BLaER1 (cell line): ENCODE results near the gene ITGA8.
A peak's percentile ranks its signal among the peaks of the same experiment; 100 is the strongest.
"Not testable (repeated sequence)": the region's sequence is repeated elsewhere in the genome, so short reads cannot be mapped to it uniquely, and the experiment has no call there.

Experiments
- H3K27ac ChIP-seq: shearing (Covaris generic); formaldehyde crosslinking; 2 replicates; pipeline ENCODE4 v1.8.1; 2022
- H3K27me3 ChIP-seq: shearing (Covaris generic); formaldehyde crosslinking; 2 replicates; pipeline ENCODE4 v1.8.1; 2022
- H3K36me3 ChIP-seq: shearing (Covaris generic); formaldehyde crosslinking; 2 replicates; pipeline ENCODE4 v1.8.1; 2022
- H3K4me1 ChIP-seq: shearing (Covaris generic); formaldehyde crosslinking; 2 replicates; pipeline ENCODE4 v1.8.1; 2022
- H3K4me2 ChIP-seq: shearing (Covaris generic); formaldehyde crosslinking; 2 replicates; pipeline ENCODE4 v1.8.1; 2022
- H3K4me3 ChIP-seq: shearing (Covaris generic); formaldehyde crosslinking; 2 replicates; pipeline ENCODE4 v1.8.1; 2022
- H3K9ac ChIP-seq: shearing (Covaris generic); formaldehyde crosslinking; 2 replicates; pipeline ENCODE4 v1.8.1; 2022
- H3K9me3 ChIP-seq: shearing (Covaris generic); formaldehyde crosslinking; 2 replicates; pipeline ENCODE4 v1.8.1; 2022
- H4K20me1 ChIP-seq: shearing (Covaris generic); formaldehyde crosslinking; 2 replicates; pipeline ENCODE4 v1.8.1; 2022
- Cebpa-rat ChIP-seq: shearing (Covaris generic); IDR thresholded peaks from 2 replicates; pipeline ENCODE4 v1.8.1; 2022

ITGA8 gene

DNA sequence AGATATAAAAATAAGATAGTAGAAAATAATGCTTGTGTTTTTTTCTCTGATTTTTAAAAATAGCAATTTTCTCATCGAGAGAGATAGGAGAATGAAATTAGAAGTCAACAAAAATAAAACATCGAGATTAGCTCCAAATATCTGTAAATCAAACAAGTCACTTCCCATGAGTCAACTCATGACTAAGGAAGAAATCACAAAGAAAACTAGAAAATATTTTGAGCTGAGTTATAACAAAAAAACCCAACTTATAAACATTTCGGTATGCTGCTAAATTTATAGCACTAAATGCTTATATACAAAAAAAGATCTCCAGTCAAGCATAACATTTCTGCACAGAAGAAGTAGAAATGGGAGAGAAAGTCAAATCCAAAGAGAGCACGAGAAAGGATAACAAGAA is 140.1 kb downstream of the ITGA8 start:
- H3K27me3 ChIP-seq, result no peaks in the 10 kb centered on the region
- peak overlapping the region; percentile 48 for H3K4me2 ChIP-seq
- H3K27ac ChIP-seq, result no peak overlapping the region
- no peak overlapping the region for H3K4me3 ChIP-seq
- peaks cover 82% of the 10 kb centered on the region for H3K36me3 ChIP-seq
- peaks cover 41% of the 10 kb centered on the region for H3K9me3 ChIP-seq
- TF ChIP-seq Cebpa-rat, result no peak
- no peak overlapping the region for H3K9ac ChIP-seq
- H4K20me1 ChIP-seq, result no peaks in the 10 kb centered on the region
- H3K4me1 ChIP-seq, result peaks cover 14% of the 10 kb centered on the region

DNA sequence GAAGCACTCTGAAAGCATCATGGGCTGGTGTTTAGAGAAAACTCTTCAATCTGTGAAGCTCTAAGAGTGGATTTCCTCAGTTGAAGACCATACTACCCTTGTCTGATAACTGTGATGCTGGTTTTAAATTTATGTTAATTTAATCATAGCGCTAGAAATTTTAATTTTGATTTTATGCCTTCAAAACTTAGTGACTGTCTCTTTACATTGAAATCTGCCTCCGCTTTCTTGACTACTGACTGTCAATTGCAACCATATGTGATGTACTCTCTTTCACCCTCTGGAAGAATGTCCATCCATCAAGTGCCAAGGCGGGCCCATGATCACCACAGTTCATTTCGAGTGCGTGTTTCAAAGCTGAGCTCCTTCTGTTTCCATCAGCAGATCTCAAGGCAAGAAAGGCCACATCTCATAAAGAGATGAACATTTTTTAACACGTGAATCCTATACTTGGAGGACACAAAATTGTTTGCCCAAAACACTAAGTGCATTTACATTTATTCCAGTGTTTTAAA is 147.1 kb downstream of the ITGA8 start:
- Histone ChIP-seq H3K27me3 (no peaks in the 10 kb centered on the region), H3K4me3 (no peak overlapping the region), H4K20me1 (no peaks in the 10 kb centered on the region), H3K36me3 (peaks cover 85% of the 10 kb centered on the region), H3K9me3 (peaks cover 11% of the 10 kb centered on the region; the same call in 1 of the 2 replicates), H3K4me1 (peaks cover 53% of the 10 kb centered on the region), H3K4me2 (peak overlapping the region; percentile 40), H3K9ac (no peak overlapping the region), H3K27ac (peak overlapping the region; percentile 4; the same call in 1 of the 2 replicates)
- TF ChIP-seq Cebpa-rat, result no peak

DNA sequence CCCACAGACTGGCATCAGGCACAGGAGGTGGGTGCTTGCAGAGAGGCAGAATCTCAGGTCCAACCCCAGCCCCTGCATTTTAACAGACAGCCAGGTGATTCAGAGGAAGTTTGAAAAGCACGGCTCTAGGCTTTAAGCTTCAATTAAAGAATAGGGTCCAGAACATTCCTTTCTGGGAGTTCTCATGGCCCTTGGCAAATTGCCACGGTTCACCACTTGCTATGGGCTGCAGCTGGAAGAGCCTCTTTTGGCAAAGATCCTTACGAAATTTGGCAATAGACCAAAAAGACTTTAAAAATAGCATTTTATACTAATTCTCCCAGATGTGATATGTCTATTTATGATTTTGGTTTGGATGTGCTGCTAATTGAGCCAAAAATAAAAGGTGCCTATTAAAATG is 148.1 kb downstream of the ITGA8 start:
- no peak for TF ChIP-seq Cebpa-rat
- Histone ChIP-seq H3K4me2 (peak overlapping the region; percentile 40), H3K9me3 (peaks cover 11% of the 10 kb centered on the region; the same call in 1 of the 2 replicates), H3K36me3 (peaks cover 75% of the 10 kb centered on the region), H3K4me3 (no peak overlapping the region), H4K20me1 (no peaks in the 10 kb centered on the region), H3K27ac (peak overlapping the region; percentile 7; the same call in 1 of the 2 replicates), H3K4me1 (peaks cover 62% of the 10 kb centered on the region), H3K27me3 (no peaks in the 10 kb centered on the region), H3K9ac (no peak overlapping the region)

DNA sequence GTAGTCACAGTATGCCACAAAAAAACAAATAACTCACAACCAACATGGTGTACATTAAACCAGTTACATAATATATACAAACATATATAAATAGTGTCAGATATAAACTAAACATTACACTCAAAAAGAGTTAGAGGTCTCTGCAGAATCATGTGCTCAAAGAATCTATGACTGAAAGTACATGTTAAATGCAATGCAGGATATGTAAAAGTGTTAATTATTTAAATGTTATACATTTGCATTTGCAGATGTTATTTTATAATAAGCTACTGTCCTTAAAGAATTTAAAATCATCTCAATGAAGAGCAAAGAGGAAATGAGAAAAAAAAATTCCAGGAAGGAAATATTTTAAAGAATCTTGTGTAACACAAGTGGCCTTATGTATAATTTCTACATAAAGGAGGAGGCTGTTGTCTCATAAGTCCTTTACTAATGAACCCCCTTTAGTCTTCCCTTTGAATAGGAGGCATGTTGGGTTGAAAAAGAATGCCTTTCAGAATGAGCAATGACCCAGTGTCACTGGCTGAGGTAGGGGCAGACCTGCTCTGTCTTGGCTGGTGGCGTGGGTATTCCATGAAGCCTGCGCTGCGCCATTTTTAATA is 148.9 kb downstream of the ITGA8 start:
- Histone ChIP-seq H3K9me3 (peaks cover 11% of the 10 kb centered on the region; the same call in 1 of the 2 replicates), H3K36me3 (peaks cover 76% of the 10 kb centered on the region), H3K4me1 (peaks cover 68% of the 10 kb centered on the region), H3K4me3 (no peak overlapping the region), H3K27me3 (no peaks in the 10 kb centered on the region), H3K27ac (0 out of 2 replicates have a peak overlapping the region, but pooled peaks have one; percentile 11), H3K9ac (no peak overlapping the region), H4K20me1 (no peaks in the 10 kb centered on the region), H3K4me2 (no peak overlapping the region)
- TF ChIP-seq Cebpa-rat, result no peak

DNA sequence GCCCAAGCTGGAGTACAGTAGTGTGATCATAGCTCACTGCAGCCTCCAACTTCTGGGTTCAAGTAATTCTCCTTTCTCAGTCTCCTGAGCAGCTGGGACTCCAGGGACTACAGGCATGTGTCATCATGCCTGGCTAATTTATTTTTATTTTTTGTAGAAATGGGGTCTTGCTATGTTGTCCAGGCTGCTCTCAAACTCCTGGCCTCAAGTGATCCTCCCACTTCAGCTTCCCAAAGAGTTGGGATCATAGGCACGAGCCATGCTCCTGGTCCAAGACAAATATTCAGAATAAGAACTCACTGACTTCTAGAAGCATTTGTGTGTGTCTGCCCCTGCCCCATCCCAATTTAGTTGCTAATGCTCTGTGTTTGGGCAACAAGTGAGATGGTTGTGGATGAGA is 151.8 kb downstream of the ITGA8 start:
- Histone ChIP-seq H3K9ac (no peak overlapping the region), H3K4me3 (no peak overlapping the region), H3K27ac (peak overlapping the region; percentile 61), H3K4me1 (peaks cover 89% of the 10 kb centered on the region), H3K4me2 (peak overlapping the region; percentile 76), H4K20me1 (no peaks in the 10 kb centered on the region), H3K9me3 (no peaks in the 10 kb centered on the region), H3K27me3 (no peaks in the 10 kb centered on the region), H3K36me3 (peaks cover 69% of the 10 kb centered on the region)
- no peak for TF ChIP-seq Cebpa-rat

DNA sequence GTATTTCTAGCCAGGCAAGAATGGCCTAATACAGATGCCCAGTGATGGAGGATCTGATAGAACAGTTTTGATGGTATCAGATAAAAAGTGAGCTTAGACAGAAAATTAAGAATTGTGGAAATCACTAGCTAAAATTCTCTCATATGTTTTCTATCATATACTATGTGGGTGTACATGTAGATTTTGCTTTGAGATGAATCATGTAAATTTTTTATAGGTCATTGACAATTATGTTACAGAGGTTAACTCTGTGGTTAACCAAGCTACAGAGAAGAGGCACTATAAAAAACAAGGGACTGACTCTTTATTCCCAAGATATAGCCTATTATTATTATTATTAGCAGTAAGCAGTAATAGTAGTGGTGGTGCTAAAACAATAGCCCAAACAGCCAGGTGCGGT is 156.5 kb downstream of the ITGA8 start:
- H4K20me1 ChIP-seq, result no peaks in the 10 kb centered on the region
- H3K4me2 ChIP-seq, result peak overlapping the region; percentile 65
- H3K4me3 ChIP-seq, result no peak overlapping the region
- TF ChIP-seq Cebpa-rat, result no peak
- H3K36me3 ChIP-seq, result peaks cover 71% of the 10 kb centered on the region
- 0 out of 2 replicates have a peak overlapping the region, but pooled peaks have one; percentile 45 for H3K27ac ChIP-seq
- H3K4me1 ChIP-seq, result peaks cover 55% of the 10 kb centered on the region
- H3K9me3 ChIP-seq, result no peaks in the 10 kb centered on the region
- H3K27me3 ChIP-seq, result no peaks in the 10 kb centered on the region
- H3K9ac ChIP-seq, result no peak overlapping the region

DNA sequence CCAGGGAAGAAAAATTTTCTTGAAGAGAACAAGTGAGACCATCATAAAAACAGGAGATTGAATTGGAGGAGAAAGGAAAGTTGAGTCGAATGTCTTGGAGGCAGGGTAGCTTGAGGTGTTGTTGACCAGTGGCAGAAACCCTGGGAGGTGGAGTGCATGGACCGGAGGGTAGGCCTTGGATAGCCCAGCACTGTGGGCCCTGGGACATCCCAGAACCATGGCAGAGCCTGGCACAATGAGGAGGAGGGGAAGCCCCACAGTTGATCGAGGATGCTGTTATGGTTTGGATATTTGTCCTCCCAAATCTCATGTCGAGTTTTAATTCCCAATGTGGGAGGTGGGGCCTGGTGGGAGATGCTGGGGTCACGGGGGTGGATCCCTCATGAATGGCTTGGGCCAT is 157.1 kb downstream of the ITGA8 start:
- Histone ChIP-seq H3K27me3 (no peaks in the 10 kb centered on the region), H3K9me3 (no peaks in the 10 kb centered on the region), H3K4me1 (peaks cover 49% of the 10 kb centered on the region), H3K4me2 (no peak overlapping the region), H4K20me1 (no peaks in the 10 kb centered on the region), H3K36me3 (peaks cover 73% of the 10 kb centered on the region), H3K27ac (no peak overlapping the region), H3K9ac (no peak overlapping the region), H3K4me3 (no peak overlapping the region)
- no peak for TF ChIP-seq Cebpa-rat

DNA sequence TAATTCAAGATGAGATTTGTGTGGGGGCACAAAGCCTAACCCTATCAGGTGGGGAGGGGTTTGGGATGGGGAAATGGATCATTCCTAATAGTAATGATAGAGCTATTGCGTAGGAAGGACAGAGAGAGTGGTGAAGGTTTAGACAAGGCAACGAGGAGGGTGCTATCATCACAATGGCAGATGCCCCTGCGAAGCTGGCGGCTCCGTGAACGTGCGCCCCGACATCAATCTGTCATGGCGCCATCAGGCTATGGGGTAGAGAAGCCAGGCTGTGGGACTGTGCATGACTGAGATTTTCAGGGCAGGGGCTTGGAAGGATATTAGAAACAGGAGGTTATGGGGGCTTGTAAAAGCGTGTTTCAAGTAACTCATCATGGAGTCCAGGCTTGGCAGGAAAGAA is 157.6 kb downstream of the ITGA8 start:
- H3K4me1 ChIP-seq, result peaks cover 44% of the 10 kb centered on the region
- no peak overlapping the region for H3K4me3 ChIP-seq
- H3K4me2 ChIP-seq, result no peak overlapping the region
- peaks cover 78% of the 10 kb centered on the region for H3K36me3 ChIP-seq
- H3K9me3 ChIP-seq, result no peaks in the 10 kb centered on the region
- H3K27ac ChIP-seq, result no peak overlapping the region
- TF ChIP-seq Cebpa-rat, result no peak
- H3K27me3 ChIP-seq, result no peaks in the 10 kb centered on the region
- H3K9ac ChIP-seq, result no peak overlapping the region
- no peaks in the 10 kb centered on the region for H4K20me1 ChIP-seq

DNA sequence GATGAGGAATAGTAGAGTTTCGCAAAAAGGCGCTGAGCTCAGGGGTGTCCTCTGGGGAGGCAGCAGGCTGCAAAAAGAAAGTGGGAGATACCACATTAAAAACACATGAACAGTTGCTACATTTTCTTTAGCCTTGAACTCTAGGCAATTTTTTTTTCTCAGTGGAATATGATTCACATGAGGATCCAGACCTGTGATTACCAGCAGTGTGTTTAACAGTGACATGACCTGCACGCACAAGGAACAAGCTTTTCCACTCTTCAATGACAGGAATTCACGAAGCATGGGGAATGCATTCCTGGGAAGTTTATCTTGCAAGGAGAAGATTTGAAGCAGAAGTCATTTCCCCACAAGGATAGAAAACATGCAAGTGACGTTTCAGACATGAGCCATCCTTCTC is 161.6 kb downstream of the ITGA8 start:
- TF ChIP-seq Cebpa-rat, result no peak
- H3K9me3 ChIP-seq, result peaks cover 18% of the 10 kb centered on the region
- H3K4me2 ChIP-seq, result no peak overlapping the region
- peaks cover 6% of the 10 kb centered on the region for H3K4me1 ChIP-seq
- H3K36me3 ChIP-seq, result peaks cover 93% of the 10 kb centered on the region
- no peak overlapping the region for H3K9ac ChIP-seq
- no peaks in the 10 kb centered on the region for H3K27me3 ChIP-seq
- H3K4me3 ChIP-seq, result no peak overlapping the region
- H3K27ac ChIP-seq, result no peak overlapping the region
- no peaks in the 10 kb centered on the region for H4K20me1 ChIP-seq

DNA sequence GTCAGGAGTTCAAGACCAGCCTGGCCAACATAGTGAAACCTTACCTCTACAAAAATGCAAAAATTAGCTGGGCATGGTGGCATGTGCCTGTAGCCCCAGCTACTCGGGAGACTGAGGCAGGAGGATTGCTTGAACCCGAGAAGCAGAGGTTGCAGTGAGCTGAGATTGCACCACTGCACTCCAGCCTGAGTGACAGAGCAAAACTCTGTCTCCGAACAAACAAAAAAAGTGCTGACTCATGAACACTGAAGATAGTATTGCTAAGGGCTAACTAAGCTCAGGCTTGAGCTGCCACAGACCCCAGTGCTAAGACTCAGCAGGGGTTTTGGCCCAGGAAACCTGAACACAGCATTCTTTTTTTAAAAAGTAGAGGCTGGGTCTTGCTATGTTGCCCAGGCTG is 162.6 kb downstream of the ITGA8 start:
- H4K20me1 ChIP-seq, H3K4me1 ChIP-seq, H3K4me2 ChIP-seq, H3K27ac ChIP-seq, H3K9ac ChIP-seq, H3K4me3 ChIP-seq, H3K27me3 ChIP-seq: not testable (repeated sequence)
- Histone ChIP-seq H3K9me3 (peaks cover 27% of the 10 kb centered on the region), H3K36me3 (peaks cover 94% of the 10 kb centered on the region)

DNA sequence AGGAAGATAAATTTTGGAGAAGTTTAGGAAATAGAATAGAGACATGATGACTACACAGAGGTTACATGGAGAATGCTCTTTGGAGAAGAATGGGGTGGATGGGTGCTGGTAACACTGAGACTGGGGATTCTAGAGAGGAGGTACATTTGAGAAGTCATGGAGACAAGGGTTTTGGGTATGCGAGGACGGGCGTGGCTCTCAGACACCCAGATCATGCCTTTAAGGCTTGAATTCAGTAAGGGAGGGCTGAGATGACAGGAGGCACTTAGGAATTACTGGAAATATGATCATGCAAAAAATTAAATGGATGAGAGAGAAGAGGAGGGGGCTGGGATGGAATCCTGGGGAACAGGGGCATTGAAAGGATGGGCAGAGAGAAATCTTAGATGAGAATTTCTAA is 168.8 kb downstream of the ITGA8 start:
- TF ChIP-seq Cebpa-rat, result no peak
- Histone ChIP-seq H3K4me2 (no peak overlapping the region), H3K36me3 (peaks cover 98% of the 10 kb centered on the region), H3K4me3 (no peak overlapping the region), H3K27ac (no peak overlapping the region), H4K20me1 (no peaks in the 10 kb centered on the region), H3K9ac (no peak overlapping the region), H3K27me3 (no peaks in the 10 kb centered on the region), H3K4me1 (no peaks in the 10 kb centered on the region), H3K9me3 (peaks cover 75% of the 10 kb centered on the region)
